ENCODE measurements around the gene TCTN3.
"Not testable (repeated sequence)": the region's sequence is repeated elsewhere in the genome, so short reads cannot be mapped to it uniquely, and the experiment has no call there.

TCTN3 gene

DNA sequence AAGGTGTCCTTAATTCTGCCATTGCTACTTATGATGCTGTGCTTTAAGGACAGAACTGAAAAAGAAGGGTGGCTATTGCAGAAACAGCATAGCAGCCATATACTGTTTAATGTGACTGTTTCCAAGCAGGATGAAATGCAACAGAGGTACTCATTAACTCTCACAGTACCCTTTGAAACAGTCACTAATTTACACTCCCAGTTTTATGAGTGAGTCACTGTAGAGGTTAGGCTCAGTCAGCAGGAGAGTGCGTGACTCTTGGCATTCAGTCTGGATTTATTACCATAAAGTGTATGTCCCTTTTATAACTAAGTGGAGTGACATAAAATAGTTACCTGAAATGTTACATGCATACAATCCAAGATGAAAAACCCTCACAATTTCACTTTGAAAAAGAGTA lies 64.9 kb downstream of the TCTN3 start:
- DNase-seq (ENCODE audit: low read depth in 3 of 3), result no peak

DNA sequence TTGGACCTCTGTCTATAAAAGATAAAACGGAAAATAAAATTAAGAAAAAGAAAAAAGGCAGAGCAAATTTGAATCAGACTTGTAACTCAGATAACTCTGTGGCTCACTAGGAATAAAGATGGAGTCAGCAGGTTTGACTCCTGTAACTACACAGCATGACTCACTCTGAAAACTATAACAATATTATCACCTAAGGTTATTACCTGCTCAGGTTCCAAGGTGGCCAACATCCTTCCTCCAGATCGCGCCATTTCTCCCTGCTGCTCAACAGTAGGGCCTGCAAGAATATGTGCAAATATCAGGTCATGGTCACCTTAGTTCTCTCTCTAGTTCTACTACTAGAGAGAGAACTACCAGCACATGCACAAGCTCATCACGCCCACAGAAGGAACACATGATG lies 67.2 kb downstream of the TCTN3 start:
- no peak for DNase-seq (ENCODE audit: low read depth in 3 of 3)

GRCh38 chr10:95620415-95620814 lies 73.3 kb downstream of the TCTN3 start:
- DNase-seq (ENCODE audit: low read depth in 3 of 3), result not testable (repeated sequence)

GRCh38 chr10:95618101-95618500 lies 75.6 kb downstream of the TCTN3 start:
- no peak for DNase-seq (ENCODE audit: low read depth in 3 of 3)

- DNase-seq (ENCODE audit: low read depth in 3 of 3), result no peak
Measured at GRCh38 chr10:95616446-95616845, 77.3 kb downstream of the TCTN3 start.
